Tibial artery (tissue), 4 donors: ENCODE data around the gene UBXN10.

Experiments used
- DNase-seq, 2 donors: peaks; one replicate each; pipeline ENCODE4 v3.0.0-alpha.2; 2019
- H3K27ac ChIP-seq, 2 donors: fragments of 200-600 bp; sonication (generic) in 1 of 2; 1 replicate in 1 of 2; 2 replicates in 1 of 2; pipeline ENCODE4 v1.5.1; 2018 to 2019; ENCODE audit warnings: mild to moderate bottlenecking in 1 of 2
- H3K27me3 ChIP-seq, 2 donors: fragments of 200-600 bp; sonication (generic) in 1 of 2; one replicate each; pipeline versions ENCODE4 v1.5.1 to v1.6.0; 2016 to 2019
- H3K36me3 ChIP-seq, 3 donors: fragments of 200-600 bp; sonication (generic) in 2 of 3; one replicate each; pipeline ENCODE4 v1.5.1; 2016 to 2019; ENCODE audit warnings: mild to moderate bottlenecking in 2 of 3
- H3K4me1 ChIP-seq, 4 donors: fragments of 200-600 bp; sonication (generic) in 2 of 4; 1 replicate in 3 of 4; 2 replicates in 1 of 4; pipeline ENCODE4 v1.5.1; 2016 to 2019
- H3K4me3 ChIP-seq, 2 donors: fragments of 200-600 bp; sonication (generic) in 1 of 2; 1 replicate in 1 of 2; 2 replicates in 1 of 2; pipeline ENCODE4 v1.5.1; 2018 to 2019; ENCODE audit warnings: mild to moderate bottlenecking in 2 of 2
- H3K9me3 ChIP-seq, 3 donors: fragments of 200-600 bp; sonication (generic) in 1 of 3; one replicate each; pipeline ENCODE4 v1.5.1; 2016 to 2019
- intact Hi-C: fragments of 100-400 bp; cut with DNase I; formaldehyde crosslinking; loops from one replicate; pipeline ENCODE4 v1.15.0; 2023; ENCODE audit warnings: low total_unique reads
- TF ChIP-seq, protein P1 (sequence below), 2 experiments: fragments of 200-600 bp in 1 of 2; fragments of 450-650 bp in 1 of 2; IDR thresholded peaks; one replicate each; pipeline ENCODE4 v1.5.1; 2017 to 2019; ENCODE audit warnings: antibody characterized with exemption in 2 of 2, mild to moderate bottlenecking in 1 of 2, moderate library complexity in 1 of 2

Gene UBXN10

DNA sequence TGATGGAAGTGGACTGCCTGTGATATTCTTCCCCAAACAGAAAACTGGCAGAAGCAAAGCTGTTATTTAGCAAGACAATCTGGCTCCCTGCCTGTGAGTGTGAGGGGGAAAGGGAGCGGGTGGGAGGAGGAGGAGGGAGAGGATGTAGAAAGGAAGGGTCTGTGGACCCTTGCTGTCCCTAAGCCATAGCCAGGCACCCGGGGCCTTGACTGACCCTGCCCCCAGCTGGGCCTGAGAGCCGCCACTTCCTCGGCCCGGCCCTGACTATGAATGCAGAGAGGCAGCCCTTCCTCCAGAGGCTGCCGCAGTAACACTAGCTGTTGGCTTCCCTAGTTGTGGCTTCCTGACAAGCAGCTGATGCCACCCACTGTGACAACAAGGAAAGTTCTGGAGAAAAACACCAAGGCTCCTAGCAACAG lies 32.9 kb upstream of the UBXN10 start:
- peaks cover 0 to 14% (median 8%) of the 10 kb centered on the region in 4 donors for H3K4me1 ChIP-seq
- TF ChIP-seq, protein P1, sequence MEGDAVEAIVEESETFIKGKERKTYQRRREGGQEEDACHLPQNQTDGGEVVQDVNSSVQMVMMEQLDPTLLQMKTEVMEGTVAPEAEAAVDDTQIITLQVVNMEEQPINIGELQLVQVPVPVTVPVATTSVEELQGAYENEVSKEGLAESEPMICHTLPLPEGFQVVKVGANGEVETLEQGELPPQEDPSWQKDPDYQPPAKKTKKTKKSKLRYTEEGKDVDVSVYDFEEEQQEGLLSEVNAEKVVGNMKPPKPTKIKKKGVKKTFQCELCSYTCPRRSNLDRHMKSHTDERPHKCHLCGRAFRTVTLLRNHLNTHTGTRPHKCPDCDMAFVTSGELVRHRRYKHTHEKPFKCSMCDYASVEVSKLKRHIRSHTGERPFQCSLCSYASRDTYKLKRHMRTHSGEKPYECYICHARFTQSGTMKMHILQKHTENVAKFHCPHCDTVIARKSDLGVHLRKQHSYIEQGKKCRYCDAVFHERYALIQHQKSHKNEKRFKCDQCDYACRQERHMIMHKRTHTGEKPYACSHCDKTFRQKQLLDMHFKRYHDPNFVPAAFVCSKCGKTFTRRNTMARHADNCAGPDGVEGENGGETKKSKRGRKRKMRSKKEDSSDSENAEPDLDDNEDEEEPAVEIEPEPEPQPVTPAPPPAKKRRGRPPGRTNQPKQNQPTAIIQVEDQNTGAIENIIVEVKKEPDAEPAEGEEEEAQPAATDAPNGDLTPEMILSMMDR (IDR thresholded peaks at IDR 0.05), result no peak
- H3K27me3 ChIP-seq, result peaks cover 0 to 38% of the 10 kb centered on the region in 2 donors
- H3K36me3 ChIP-seq, result no peaks in the 10 kb centered on the region
- peaks cover 0 to 6% (median 0%) of the 10 kb centered on the region in 3 donors for H3K9me3 ChIP-seq
- H3K4me3 ChIP-seq, result no peak overlapping the region
- intact Hi-C loops, result loop anchor here (1.0 to 5.0 kb wide), 2 partner anchors 176 to 234 kb away; partner anchors contain the start of gene PLA2G2A
- peak; percentile 53 to 71 for DNase-seq
- H3K27ac ChIP-seq, result no peak overlapping the region

DNA sequence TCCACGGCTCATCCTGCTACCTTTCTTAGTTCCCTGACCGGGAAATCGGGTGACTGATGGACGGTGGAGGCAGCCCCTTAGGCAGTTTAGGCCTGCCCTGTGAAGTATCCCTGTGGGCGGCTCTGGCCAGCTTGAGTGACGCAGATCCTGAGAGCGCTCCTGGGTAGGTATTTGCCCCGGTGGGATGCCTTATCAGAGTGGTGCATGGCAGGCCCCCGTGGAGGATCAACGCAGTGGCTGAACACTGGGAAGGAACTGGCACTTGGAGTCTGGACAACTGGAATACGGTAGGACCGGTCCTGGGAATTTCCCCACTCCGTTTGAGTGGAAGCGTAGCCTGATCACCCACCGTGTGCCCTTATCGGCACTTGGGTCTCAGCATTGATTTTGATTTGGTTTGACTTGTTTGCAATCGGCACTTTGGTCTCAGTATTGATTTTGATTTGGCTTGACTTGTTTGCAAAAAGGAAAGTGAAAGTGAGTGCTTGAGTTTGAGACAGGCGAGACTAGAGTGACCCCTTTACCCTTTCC lies 31.5 kb upstream of the UBXN10 start:
- DNase-seq, result peak in 1 of 2 donors; percentile 43
- Histone ChIP-seq H3K9me3 (peaks cover 0 to 17% (median 7%) of the 10 kb centered on the region in 3 donors), H3K27me3 (peaks cover 0 to 26% of the 10 kb centered on the region in 2 donors), H3K27ac (no peak overlapping the region), H3K36me3 (no peaks in the 10 kb centered on the region), H3K4me3 (no peak overlapping the region), H3K4me1 (peaks cover 0 to 14% (median 8%) of the 10 kb centered on the region in 4 donors)
- TF ChIP-seq, protein P1 (IDR thresholded peaks at IDR 0.05), result no peak
- intact Hi-C loops, result loop anchor here (5.0 kb wide), 1 partner anchor 177 kb away; the partner anchor contains the start of gene PLA2G2A

DNA sequence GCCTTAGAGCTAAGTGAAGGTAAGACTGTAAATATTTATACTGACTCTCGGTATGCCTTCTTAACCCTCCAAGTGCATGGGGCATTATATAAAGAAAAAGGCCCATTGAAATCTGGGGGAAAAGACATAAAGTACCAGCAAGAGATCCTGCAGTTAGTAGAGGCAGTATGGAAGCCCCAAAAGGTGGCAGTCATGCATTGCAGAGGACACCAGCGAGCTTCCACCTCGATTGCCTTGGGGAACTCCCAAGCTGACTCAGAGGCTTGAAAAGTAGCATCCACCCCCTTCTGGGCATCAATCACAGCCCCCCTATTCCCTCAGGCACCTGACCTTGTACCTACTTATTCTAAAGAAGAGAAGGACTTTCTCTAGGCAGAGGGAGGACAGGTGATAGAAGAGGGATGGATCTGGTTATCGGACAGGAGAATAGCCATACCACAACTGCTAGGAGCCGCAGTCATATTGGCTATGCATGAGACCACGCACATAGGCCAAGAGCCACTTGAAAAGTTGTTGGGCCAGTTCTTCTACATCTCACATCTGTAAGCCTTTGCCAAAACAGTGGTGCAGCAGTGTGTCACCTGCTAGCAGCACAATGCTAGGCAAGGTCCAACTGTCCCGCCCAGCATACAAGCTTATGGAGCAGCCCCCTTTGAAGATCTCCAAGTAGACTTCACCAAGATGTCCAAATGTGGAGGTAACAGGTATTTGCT lies 27.4 kb upstream of the UBXN10 start:
- TF ChIP-seq, protein P1 (IDR thresholded peaks at IDR 0.05), result no peak
- Histone ChIP-seq H3K4me3 (no peak overlapping the region), H3K4me1 (no peaks in the 10 kb centered on the region), H3K27me3 (no peaks in the 10 kb centered on the region), H3K9me3 (peaks cover 0 to 41% (median 41%) of the 10 kb centered on the region in 3 donors), H3K27ac (no peak overlapping the region), H3K36me3 (no peaks in the 10 kb centered on the region)
- intact Hi-C loops, result no loop called here
- no peak for DNase-seq

DNA sequence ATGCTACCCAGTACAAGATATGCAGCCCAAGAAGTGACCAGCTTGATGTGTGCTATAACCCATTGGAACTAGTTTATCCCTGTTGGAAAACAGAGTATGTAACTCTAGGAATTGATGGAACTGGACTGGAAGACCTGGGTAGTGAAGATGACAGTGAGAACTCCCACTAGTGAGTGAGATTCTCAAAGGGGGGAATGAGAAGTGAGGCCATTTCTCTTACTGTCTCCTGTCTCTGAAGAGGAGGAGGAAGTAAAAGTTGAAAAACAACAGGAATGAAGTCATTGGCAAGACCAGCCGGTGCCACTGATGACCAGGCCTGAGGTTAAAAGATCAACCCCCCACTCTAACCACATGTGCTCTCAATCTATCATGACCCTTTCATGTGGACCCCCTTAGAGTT lies 25.9 kb upstream of the UBXN10 start:
- Histone ChIP-seq H3K27me3 (peaks cover 0 to 11% of the 10 kb centered on the region in 2 donors), H3K9me3 (peaks cover 0 to 41% (median 41%) of the 10 kb centered on the region in 3 donors), H3K27ac (no peak overlapping the region), H3K4me1 (no peaks in the 10 kb centered on the region), H3K4me3 (no peak overlapping the region), H3K36me3 (no peaks in the 10 kb centered on the region)
- intact Hi-C loops, result no loop called here
- TF ChIP-seq, protein P1 (IDR thresholded peaks at IDR 0.05), result no peak
- no peak for DNase-seq

DNA sequence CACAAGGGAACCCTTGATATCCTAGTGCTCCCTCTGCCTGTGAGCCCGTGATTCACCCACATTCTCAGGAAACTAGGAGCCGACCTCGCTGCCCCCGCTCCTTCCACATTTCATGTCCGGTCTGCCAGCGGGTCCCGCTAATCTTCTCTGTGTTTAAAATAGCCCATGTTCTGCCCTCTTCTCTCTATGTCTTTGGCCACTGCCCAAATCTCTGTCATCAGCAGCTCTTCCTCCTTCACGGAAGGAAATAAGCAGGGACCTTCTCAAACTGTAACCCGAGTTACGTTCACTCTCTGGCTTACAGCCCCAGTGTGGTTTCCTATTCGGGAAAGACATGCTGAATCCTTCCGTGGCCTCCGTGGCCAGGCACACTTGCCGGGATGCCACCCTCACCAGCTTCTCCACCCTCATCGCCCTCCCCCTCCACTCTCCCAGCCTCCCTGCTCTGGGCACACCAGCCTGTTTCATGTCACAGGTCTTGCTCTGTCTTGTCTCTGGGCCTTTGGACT lies 21.1 kb upstream of the UBXN10 start:
- peaks cover 0 to 53% of the 10 kb centered on the region in 2 donors for H3K27me3 ChIP-seq
- H3K36me3 ChIP-seq, result no peaks in the 10 kb centered on the region
- no peak overlapping the region for H3K4me3 ChIP-seq
- peak in 1 of 2 donors; percentile 63 for DNase-seq
- H3K4me1 ChIP-seq, result no peaks in the 10 kb centered on the region
- H3K27ac ChIP-seq, result no peak overlapping the region
- TF ChIP-seq, protein P1 (IDR thresholded peaks at IDR 0.05), result no peak
- intact Hi-C loops, result no loop called here
- peaks cover 0 to 30% (median 20%) of the 10 kb centered on the region in 3 donors for H3K9me3 ChIP-seq
